Measurements from ENCODE around the gene PCNX2.
"Not testable (repeated sequence)": the region's sequence is repeated elsewhere in the genome, so short reads cannot be mapped to it uniquely, and the experiment has no call there.

Gene PCNX2

GRCh38 chr1:233140499-233140898 lies 155.0 kb downstream of the PCNX2 start:
- TF ChIP-seq CTCF (IDR thresholded peaks at IDR 0.05; ENCODE audit: insufficient read depth, low read length, missing control alignments), result no peak
- DNase-seq (ENCODE audit: low read depth, low spot score), result no peak
- POLR2A ChIA-PET, result no interaction called here
- CTCF ChIA-PET, result no interaction called here
- H3K4me3 ChIP-seq (ENCODE audit: low read depth, low read length), result no peak overlapping the region

DNA sequence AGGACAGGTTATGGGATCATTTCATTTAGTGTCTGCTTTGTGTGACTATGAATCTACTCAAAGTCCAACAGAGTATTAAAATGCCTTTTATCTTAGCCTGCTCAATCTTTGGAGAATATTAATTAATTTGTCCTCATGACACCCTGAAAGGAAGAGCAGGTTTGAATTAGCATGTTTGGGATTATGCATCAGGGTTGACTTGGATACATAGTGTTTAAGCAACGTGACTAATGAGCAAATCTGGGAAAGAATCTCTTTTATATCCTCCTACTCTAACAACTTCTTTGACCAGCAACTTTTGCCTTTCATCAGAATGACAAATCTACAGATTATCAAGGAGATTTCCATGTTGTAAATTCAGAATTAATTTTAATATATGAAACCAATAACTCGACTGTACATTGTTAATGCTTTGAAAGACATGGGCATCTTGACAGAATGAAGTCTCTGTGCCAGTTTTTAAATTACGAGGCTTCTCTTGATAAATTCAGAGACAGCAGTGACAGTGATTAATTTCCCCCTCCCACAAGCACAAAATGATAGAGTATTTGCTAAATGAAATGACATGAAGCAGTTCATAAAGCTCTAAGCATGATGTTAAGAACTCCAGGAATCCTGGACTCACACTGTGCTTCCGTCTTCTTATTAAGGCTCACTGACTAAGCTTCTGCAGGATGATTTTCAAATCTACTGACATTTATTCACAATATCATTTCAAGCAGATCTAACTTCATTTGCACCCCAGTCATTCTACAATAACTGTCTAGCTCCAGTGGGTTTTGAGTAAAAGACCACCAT lies 156.5 kb downstream of the PCNX2 start:
- no peak for DNase-seq (ENCODE audit: low read depth, low spot score)
- ChIA-PET CTCF (interaction anchor here (1.1 kb wide), 1 partner anchor 15 kb away, joined by 3 read pairs; no protein-coding TSS in a partner anchor), POLR2A (no interaction called here)
- H3K4me3 ChIP-seq (ENCODE audit: low read depth, low read length), result no peak overlapping the region
- TF ChIP-seq CTCF (IDR thresholded peaks at IDR 0.05; ENCODE audit: insufficient read depth, low read length, missing control alignments), result no peak

GRCh38 chr1:233135833-233136232 lies 159.7 kb downstream of the PCNX2 start:
- ChIA-PET CTCF (no interaction called here), POLR2A (no interaction called here)
- no peak overlapping the region for H3K4me3 ChIP-seq (ENCODE audit: low read depth, low read length)
- no peak for DNase-seq (ENCODE audit: low read depth, low spot score)
- no peak for TF ChIP-seq CTCF (IDR thresholded peaks at IDR 0.05; ENCODE audit: insufficient read depth, low read length, missing control alignments)

GRCh38 chr1:233132445-233132844 lies 163.1 kb downstream of the PCNX2 start:
- TF ChIP-seq CTCF (IDR thresholded peaks at IDR 0.05; ENCODE audit: insufficient read depth, low read length, missing control alignments), result no peak
- H3K4me3 ChIP-seq (ENCODE audit: low read depth, low read length), result no peak overlapping the region
- POLR2A ChIA-PET, result no interaction called here
- CTCF ChIA-PET, result no interaction called here
- no peak for DNase-seq (ENCODE audit: low read depth, low spot score)

DNA sequence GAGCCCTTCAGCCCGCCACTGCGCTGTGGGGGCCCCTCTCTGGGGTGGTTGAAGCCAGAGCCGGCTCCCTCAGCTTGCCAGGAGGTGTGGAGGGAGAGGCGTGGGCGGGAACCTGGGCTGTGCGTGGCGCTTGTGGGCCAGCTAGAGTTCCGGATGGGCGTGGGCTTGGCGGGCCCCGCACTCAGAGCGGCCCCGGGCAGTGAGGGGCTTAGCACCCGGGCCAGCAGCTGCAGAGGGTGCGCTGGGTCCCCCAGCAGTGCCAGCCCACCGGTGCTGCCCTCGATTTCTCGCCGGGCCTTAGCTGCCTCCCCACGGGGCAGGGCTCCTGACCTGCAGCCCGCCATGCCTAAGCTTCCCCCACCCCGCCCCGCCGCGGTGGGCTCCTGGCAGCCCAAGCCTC lies 166.5 kb downstream of the PCNX2 start:
- CTCF ChIA-PET; POLR2A ChIA-PET; DNase-seq (ENCODE audit: low read depth, low spot score); H3K4me3 ChIP-seq (ENCODE audit: low read depth, low read length): not testable (repeated sequence)

GRCh38 chr1:233127157-233127556 lies 168.4 kb downstream of the PCNX2 start:
- TF ChIP-seq CTCF (IDR thresholded peaks at IDR 0.05; ENCODE audit: insufficient read depth, low read length, missing control alignments), result no peak
- no peak overlapping the region for H3K4me3 ChIP-seq (ENCODE audit: low read depth, low read length)
- CTCF ChIA-PET, result no interaction called here
- no peak for DNase-seq (ENCODE audit: low read depth, low spot score)
- POLR2A ChIA-PET, result no interaction called here

DNA sequence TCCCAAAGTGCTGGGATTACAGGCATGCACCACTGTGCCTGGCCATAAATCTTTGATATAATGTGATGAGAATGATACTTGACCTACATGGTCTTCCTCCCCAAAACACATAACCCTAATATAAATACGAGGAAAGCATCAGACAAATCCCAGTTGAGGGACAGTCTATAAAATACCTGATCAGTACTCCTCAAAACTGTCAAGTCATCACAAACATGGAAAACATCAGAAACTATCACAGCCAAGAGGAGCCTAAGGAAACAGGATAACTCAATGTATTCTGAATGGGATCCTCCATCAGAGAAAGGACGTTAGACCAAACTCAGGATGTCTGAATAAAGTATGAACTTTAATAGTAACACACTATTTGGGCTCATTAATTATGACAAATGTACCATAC lies 172.7 kb downstream of the PCNX2 start:
- no peak for TF ChIP-seq CTCF (IDR thresholded peaks at IDR 0.05; ENCODE audit: insufficient read depth, low read length, missing control alignments)
- H3K4me3 ChIP-seq (ENCODE audit: low read depth, low read length), result no peak overlapping the region
- POLR2A ChIA-PET, result no interaction called here
- CTCF ChIA-PET, result no interaction called here
- no peak for DNase-seq (ENCODE audit: low read depth, low spot score)

Data from AG04449 (cell line).